A673 (cell line): Measurements from ENCODE around the gene DLG2. TPM values are rescaled to one million over a fixed set of nuclear protein-coding genes. Genes with fewer than 3 reads are reported as not detected.

Experiments used
- BruUV-seq: library from RNA; stranded (reverse); fragments of 400-500 nt; replicated peaks from 2 replicates; lab custom pipeline; 2021; lab: Mats Ljungman, UMichigan
- CTCF ChIA-PET: fragments of 300-600 bp; sonication (Branson Sonifier 250); formaldehyde crosslinking; loops from one replicate; lab custom pipeline; 2022; ENCODE audit warnings: antibody characterized with exemption; lab: Charles Lee
- POLR2A ChIA-PET: fragments of 300-600 bp; sonication (Branson Sonifier 250); formaldehyde crosslinking; loops from one replicate; lab custom pipeline; 2022; ENCODE audit warnings: antibody characterized with exemption; ENCODE audit not compliant: low non-redundant PET; lab: Charles Lee
- DNase-seq: peaks from one replicate; pipeline ENCODE4 v3.0.0-alpha.2; 2015; ENCODE audit warnings: low spot score
- H3K27ac ChIP-seq: fragments of 200-600 bp; sonication (generic); 2 replicates; pipeline ENCODE4 v1.5.1; 2016; ENCODE audit warnings: mixed run types, low read depth, mild to moderate bottlenecking, mixed read lengths, antibody characterized with exemption, low read length; ENCODE audit not compliant: poor library complexity, severe bottlenecking
- H3K27me3 ChIP-seq: fragments of 200-600 bp; sonication (generic); replicated peaks from 2 replicates; pipeline ENCODE4 v1.6.1; 2017; ENCODE audit warnings: mixed run types, low read depth, mild to moderate bottlenecking, mixed read lengths, antibody characterized with exemption, low read length; ENCODE audit not compliant: insufficient read depth, poor library complexity
- H3K36me3 ChIP-seq: fragments of 200-600 bp; sonication (generic); 2 replicates; pipeline ENCODE4 v1.6.1; 2016; ENCODE audit warnings: mixed run types, mild to moderate bottlenecking, mixed read lengths, antibody characterized with exemption, low read length; ENCODE audit not compliant: insufficient read depth, poor library complexity, severe bottlenecking
- H3K4me1 ChIP-seq: fragments of 200-600 bp; sonication (generic); 2 replicates; pipeline ENCODE4 v1.6.1; 2017; ENCODE audit warnings: mixed run types, mild to moderate bottlenecking, mixed read lengths, antibody characterized with exemption, low read length; ENCODE audit not compliant: insufficient read depth, poor library complexity, severe bottlenecking
- H3K4me3 ChIP-seq: fragments of 200-600 bp; sonication (generic); 2 replicates; pipeline ENCODE4 v1.5.1; 2016; ENCODE audit warnings: low read depth, mixed run types, mild to moderate bottlenecking, mixed read lengths, low read length; ENCODE audit not compliant: poor library complexity, severe bottlenecking
- H3K9me3 ChIP-seq: fragments of 200-600 bp; sonication (generic); 2 replicates; pipeline ENCODE4 v1.6.1; 2016; ENCODE audit warnings: mixed run types, low read depth, mild to moderate bottlenecking, mixed read lengths, antibody characterized with exemption, low read length; ENCODE audit not compliant: poor library complexity, severe bottlenecking
- EZH2 ChIP-seq: fragments of 200-600 bp; sonication (generic); IDR thresholded peaks from 2 replicates; pipeline ENCODE4 v1.6.1; 2017; ENCODE audit warnings: borderline replicate concordance, low read depth, mild to moderate bottlenecking, mixed read lengths, antibody characterized with exemption, low read length; ENCODE audit not compliant: poor library complexity, severe bottlenecking
- intact Hi-C: fragments of 100-400 bp; cut with micrococcal nuclease; formaldehyde crosslinking; loops from one replicate; pipeline ENCODE4 v1.10.0; 2022; ENCODE audit not compliant: unreplicated experiment
- total RNA-seq: library from RNA; stranded (reverse); gene quantifications from 2 replicates; pipeline ENCODE4 v1.2.3, GENCODE V29; 2021
- TF ChIP-seq, protein P1 (sequence below): fragments of 300-800, 200-600 bp; sonication (generic); conservative IDR thresholded peaks from 2 replicates; pipeline ENCODE4 v1.5.1; 2017; ENCODE audit warnings: low read depth, mild to moderate bottlenecking, antibody characterized with exemption, low read length, moderate library complexity, mixed read lengths

DLG2 gene
- total RNA-seq, 1 experiment from 2014 or later: 277 TPM

DNA sequence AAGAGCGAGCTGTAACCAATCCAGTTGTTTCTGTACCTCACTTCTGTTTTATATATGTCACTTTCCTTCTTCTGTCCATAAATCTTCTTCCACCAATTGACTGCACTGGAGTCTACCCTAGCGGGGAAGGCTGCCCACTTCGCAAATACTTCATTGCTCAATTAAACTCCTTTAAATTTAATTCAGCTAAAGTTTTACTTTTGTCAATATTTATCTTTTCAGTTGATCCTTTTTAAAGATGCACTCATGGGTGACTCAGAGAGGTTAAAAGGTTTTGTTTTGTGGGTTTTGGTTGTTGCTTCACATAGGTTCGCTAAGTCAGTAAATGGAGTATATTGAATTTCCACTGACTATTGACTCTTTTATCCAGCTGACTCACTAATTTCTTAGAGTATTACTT, 597.2 kb downstream of the DLG2 start:
- CTCF ChIA-PET: no interaction called here

DNA sequence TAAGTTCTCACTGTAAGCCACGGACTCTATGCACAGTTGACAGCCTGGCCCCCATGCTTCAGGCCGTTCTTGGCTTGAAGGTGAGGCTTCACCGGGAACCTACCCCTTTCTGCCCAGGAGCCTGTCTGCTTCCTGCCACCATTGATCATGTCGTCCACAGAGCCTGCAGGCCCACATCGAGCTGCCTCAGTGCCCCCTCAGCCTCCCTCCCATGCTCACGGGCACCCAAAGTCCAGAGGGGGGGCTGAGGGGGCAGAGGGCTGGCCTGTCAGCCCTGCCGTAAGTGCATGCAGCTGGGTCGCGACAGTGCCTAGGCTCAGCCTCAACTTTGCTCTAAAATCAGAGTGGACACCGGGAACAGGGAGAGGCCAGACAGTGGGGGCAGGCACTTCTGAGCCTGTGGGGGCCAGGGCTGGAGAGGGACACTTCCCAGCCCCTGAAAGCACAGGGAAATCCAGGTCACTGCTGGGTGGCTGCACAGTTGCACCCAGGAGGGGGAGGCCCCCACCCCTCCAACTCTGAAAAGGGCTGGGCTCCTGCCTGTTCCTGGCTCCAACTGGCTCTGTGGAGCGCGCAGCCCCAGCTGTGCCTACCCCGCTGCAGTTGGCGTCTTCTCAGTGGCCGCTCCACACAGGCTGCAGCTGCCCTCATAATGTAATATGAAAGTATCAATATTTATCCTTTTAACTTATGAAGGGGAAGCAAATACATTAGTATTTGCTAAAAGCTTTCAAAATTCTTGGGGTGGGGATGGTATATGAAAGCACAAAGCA, 598.6 kb downstream of the DLG2 start:
- Histone ChIP-seq H3K36me3 (no peaks in the 10 kb centered on the region), H3K9me3 (no peaks in the 10 kb centered on the region), H3K4me1 (no peaks in the 10 kb centered on the region), H3K27me3 (no peaks in the 10 kb centered on the region), H3K27ac (no peak overlapping the region), H3K4me3 (no peak overlapping the region)
- DNase-seq: no peak
- no peak for TF ChIP-seq EZH2
- TF ChIP-seq, protein P1, sequence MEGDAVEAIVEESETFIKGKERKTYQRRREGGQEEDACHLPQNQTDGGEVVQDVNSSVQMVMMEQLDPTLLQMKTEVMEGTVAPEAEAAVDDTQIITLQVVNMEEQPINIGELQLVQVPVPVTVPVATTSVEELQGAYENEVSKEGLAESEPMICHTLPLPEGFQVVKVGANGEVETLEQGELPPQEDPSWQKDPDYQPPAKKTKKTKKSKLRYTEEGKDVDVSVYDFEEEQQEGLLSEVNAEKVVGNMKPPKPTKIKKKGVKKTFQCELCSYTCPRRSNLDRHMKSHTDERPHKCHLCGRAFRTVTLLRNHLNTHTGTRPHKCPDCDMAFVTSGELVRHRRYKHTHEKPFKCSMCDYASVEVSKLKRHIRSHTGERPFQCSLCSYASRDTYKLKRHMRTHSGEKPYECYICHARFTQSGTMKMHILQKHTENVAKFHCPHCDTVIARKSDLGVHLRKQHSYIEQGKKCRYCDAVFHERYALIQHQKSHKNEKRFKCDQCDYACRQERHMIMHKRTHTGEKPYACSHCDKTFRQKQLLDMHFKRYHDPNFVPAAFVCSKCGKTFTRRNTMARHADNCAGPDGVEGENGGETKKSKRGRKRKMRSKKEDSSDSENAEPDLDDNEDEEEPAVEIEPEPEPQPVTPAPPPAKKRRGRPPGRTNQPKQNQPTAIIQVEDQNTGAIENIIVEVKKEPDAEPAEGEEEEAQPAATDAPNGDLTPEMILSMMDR: no peak
- POLR2A ChIA-PET: no interaction called here
- intact Hi-C loops: no loop called here
- no TSS peak for BruUV-seq
- CTCF ChIA-PET: no interaction called here

More for the DNA sequence above, 597.2 kb downstream of the DLG2 start:
- no peaks in the 10 kb centered on the region for H3K36me3 ChIP-seq
- DNase-seq: no peak
- H3K27me3 ChIP-seq: no peaks in the 10 kb centered on the region
- POLR2A ChIA-PET: interaction anchor here (0.6 kb wide), 1 partner anchor 127 kb away, joined by 3 read pairs; no protein-coding TSS in a partner anchor
- no peak overlapping the region for H3K4me3 ChIP-seq
- no TSS peak for BruUV-seq
- H3K4me1 ChIP-seq: no peaks in the 10 kb centered on the region
- no peak for TF ChIP-seq EZH2
- TF ChIP-seq, protein P1: no peak
- no peak overlapping the region for H3K27ac ChIP-seq
- intact Hi-C loops: no loop called here
- H3K9me3 ChIP-seq: no peaks in the 10 kb centered on the region

DNA sequence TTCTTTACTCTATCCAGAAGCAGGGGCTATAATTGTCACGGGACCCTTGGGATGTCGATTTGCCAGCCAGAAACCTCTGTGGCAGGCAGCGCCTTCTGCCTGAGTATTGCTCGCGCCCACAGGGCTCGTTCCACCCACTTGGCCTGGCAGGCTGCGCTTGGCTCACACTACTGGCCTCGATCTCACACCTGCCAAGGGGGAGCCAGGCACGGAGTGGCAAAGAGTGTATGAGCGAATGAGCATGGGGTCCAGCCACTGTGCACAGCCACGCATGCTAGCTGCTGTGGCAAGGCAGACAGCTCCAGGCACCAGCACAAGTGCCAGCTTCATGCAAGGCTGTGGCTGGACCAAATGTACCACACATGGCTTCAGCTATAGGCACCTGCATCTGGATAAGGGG, 599.8 kb downstream of the DLG2 start:
- TF ChIP-seq, protein P1: no peak
- TF ChIP-seq EZH2: no peak
- DNase-seq: no peak
- no peaks in the 10 kb centered on the region for H3K36me3 ChIP-seq
- no peaks in the 10 kb centered on the region for H3K9me3 ChIP-seq
- BruUV-seq: no TSS peak
- no peaks in the 10 kb centered on the region for H3K4me1 ChIP-seq
- CTCF ChIA-PET: no interaction called here
- no peak overlapping the region for H3K27ac ChIP-seq
- POLR2A ChIA-PET: interaction anchor here (0.7 kb wide), 1 partner anchor 743 kb away, joined by 3 read pairs; no protein-coding TSS in a partner anchor
- H3K4me3 ChIP-seq: no peak overlapping the region
- intact Hi-C loops: no loop called here
- H3K27me3 ChIP-seq: no peaks in the 10 kb centered on the region
